ENCODE data around the gene OR56B1.

The OR56B1 gene

GRCh38 chr11:5719703-5720495 is 16.3 kb upstream of the OR56B1 start:
- Histone ChIP-seq H3K36me3 (ENCODE audit: insufficient read depth) (no peaks in the 10 kb centered on the region), H3K9ac (no peak overlapping the region), H3K27me3 (ENCODE audit: insufficient read depth, low read depth) (no peaks in the 10 kb centered on the region), H3K27ac (no peak overlapping the region), H3K4me2 (no peak overlapping the region), H3K4me1 (ENCODE audit: low read depth, poor library complexity, severe bottlenecking) (no peaks in the 10 kb centered on the region), H3K79me2 (ENCODE audit: insufficient read depth, low read depth) (no peaks in the 10 kb centered on the region), H3K4me3 (IDR thresholded peaks at IDR 0.05; ENCODE audit: insufficient read depth, low read depth, low read length) (no peak overlapping the region), H4K20me1 (ENCODE audit: insufficient read depth) (no peaks in the 10 kb centered on the region), H2AFZ (ENCODE audit: low read depth) (no peak overlapping the region)
- TF ChIP-seq CTCF (conservative IDR thresholded peaks at IDR 0.05; ENCODE audit: low read depth, low read length) = no peak

- Histone ChIP-seq H3K27ac (no peak overlapping the region), H3K27me3 (ENCODE audit: insufficient read depth, low read depth) (no peaks in the 10 kb centered on the region), H3K36me3 (ENCODE audit: insufficient read depth) (no peaks in the 10 kb centered on the region), H3K4me1 (ENCODE audit: low read depth, poor library complexity, severe bottlenecking) (no peaks in the 10 kb centered on the region), H3K79me2 (ENCODE audit: insufficient read depth, low read depth) (no peaks in the 10 kb centered on the region), H2AFZ (ENCODE audit: low read depth) (no peak overlapping the region), H3K4me2 (no peak overlapping the region), H3K4me3 (IDR thresholded peaks at IDR 0.05; ENCODE audit: insufficient read depth, low read depth, low read length) (no peak overlapping the region), H4K20me1 (ENCODE audit: insufficient read depth) (no peaks in the 10 kb centered on the region), H3K9ac (no peak overlapping the region)
- no peak for TF ChIP-seq CTCF (conservative IDR thresholded peaks at IDR 0.05; ENCODE audit: low read depth, low read length)
These were observed 13.6 kb upstream of the OR56B1 start for GRCh38 chr11:5722622-5723021.

GRCh38 chr11:5726351-5726750 is 9.9 kb upstream of the OR56B1 start:
- Histone ChIP-seq H3K27ac (no peak overlapping the region), H3K79me2 (ENCODE audit: insufficient read depth, low read depth) (no peaks in the 10 kb centered on the region), H3K27me3 (ENCODE audit: insufficient read depth, low read depth) (no peaks in the 10 kb centered on the region), H3K4me1 (ENCODE audit: low read depth, poor library complexity, severe bottlenecking) (no peaks in the 10 kb centered on the region), H3K4me2 (no peak overlapping the region), H4K20me1 (ENCODE audit: insufficient read depth) (no peaks in the 10 kb centered on the region), H3K36me3 (ENCODE audit: insufficient read depth) (no peaks in the 10 kb centered on the region), H3K9ac (no peak overlapping the region), H2AFZ (ENCODE audit: low read depth) (no peak overlapping the region), H3K4me3 (IDR thresholded peaks at IDR 0.05; ENCODE audit: insufficient read depth, low read depth, low read length) (no peak overlapping the region)
- no peak for TF ChIP-seq CTCF (conservative IDR thresholded peaks at IDR 0.05; ENCODE audit: low read depth, low read length)

- no peak for TF ChIP-seq CTCF (conservative IDR thresholded peaks at IDR 0.05; ENCODE audit: low read depth, low read length)
- H4K20me1 ChIP-seq (ENCODE audit: insufficient read depth) = no peaks in the 10 kb centered on the region
- H3K4me2 ChIP-seq = no peak overlapping the region
- H3K27ac ChIP-seq = no peak overlapping the region
- no peaks in the 10 kb centered on the region for H3K27me3 ChIP-seq (ENCODE audit: insufficient read depth, low read depth)
- H2AFZ ChIP-seq (ENCODE audit: low read depth) = no peak overlapping the region
- no peaks in the 10 kb centered on the region for H3K36me3 ChIP-seq (ENCODE audit: insufficient read depth)
- H3K4me3 ChIP-seq (IDR thresholded peaks at IDR 0.05; ENCODE audit: insufficient read depth, low read depth, low read length) = no peak overlapping the region
- no peaks in the 10 kb centered on the region for H3K4me1 ChIP-seq (ENCODE audit: low read depth, poor library complexity, severe bottlenecking)
- no peak overlapping the region for H3K9ac ChIP-seq
- H3K79me2 ChIP-seq (ENCODE audit: insufficient read depth, low read depth) = no peaks in the 10 kb centered on the region
These were observed 8.6 kb upstream of the OR56B1 start for GRCh38 chr11:5727691-5728090.
